GM18861 (cell line): ENCODE results near the gene FBXW12.

ENCODE experiments used
- ATAC-seq: cut with Tn5 transposase; IDR thresholded peaks from one replicate; pipeline ENCODE4 v1.9.1; 2021; ENCODE audit not compliant: unreplicated experiment

The FBXW12 gene

DNA sequence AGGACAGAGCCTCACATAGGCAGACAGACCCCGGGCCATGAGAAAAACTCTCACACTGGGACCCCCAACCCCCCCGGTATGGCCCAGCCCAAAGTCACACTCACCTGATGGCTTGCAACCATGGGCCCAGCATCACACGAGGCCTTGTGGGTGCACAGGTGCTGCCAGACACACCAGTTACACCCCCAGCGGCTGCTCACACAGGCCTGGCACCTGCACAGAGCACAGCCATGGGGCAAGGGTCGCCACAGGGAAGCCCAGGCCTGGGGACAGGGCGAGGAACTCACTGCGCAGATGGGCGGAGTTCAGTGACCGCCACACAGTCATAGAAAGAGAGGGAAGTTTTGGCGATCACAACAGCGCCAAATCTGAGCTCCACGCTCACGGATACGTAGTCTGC is 48.5 kb downstream of the FBXW12 start:
- no peak for ATAC-seq

DNA sequence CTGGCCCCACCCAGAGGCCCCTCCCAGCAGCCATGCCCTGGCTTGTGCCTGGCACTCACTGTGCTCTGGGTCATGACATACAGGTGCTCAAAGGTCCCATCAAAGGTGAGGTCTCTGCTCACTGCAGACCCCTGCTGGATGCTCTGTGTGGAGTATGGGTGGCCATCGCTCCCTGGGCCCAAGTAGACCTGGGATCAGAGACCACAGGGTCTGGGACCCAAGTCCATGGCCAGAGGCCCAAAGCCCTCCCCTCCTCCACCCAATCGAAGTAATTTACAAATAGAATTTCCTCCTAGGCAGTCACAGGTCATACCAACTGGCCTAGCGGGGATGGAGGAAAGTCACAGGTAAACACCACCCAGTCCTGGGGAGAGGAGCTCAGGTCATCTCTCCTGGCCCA is 50.3 kb downstream of the FBXW12 start:
- no peak for ATAC-seq

DNA sequence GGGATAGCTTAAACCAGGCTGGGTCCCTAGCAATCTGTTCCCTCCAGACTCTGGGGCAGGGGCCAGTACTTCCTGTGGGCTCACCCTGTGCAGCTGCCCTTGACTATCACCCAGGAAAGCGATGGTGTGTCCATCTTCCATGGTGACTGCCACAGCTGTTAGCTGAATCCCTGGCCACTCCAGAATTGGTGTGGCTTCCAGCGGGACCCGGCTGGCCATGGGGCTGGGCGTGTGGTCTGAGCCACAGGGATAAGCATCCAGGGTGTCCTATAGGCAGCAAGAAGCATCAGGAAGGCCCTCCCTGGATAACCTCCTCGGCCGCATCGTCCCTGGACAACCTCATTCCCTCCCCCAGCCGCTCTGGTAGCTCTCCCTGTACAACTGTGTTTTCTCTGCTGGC is 50.7 kb downstream of the FBXW12 start:
- ATAC-seq = no peak

DNA sequence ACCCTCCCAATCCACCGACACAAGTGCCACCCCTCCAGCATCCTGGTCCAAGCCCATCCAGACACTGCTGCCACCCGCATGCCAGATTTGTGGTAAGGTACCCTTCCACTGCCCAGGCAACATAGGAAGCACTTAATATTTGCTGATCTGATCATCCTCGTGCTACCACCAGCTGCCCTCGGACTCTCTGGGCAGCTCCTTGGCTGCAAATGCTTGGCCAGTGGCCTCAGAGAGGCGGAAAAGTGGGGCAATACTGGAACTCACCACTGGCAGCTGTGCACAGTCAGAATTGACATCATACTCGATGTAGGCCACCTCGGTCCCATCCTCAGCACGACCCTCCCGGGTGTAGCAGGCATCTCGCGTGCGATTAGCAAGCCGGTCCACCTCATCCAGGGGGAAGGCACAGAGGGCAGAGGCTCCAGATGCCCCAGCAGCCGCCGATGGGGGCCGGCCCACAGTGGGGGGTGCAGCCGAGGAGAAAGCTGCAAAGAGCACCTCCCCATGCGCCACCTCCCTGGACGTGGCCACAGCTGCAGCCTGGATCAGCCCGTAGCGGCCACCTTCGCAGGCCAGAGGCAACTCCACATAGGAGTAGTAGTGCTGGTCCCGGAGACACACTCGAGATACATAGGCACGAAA is 51.3 kb downstream of the FBXW12 start:
- no peak for ATAC-seq

DNA sequence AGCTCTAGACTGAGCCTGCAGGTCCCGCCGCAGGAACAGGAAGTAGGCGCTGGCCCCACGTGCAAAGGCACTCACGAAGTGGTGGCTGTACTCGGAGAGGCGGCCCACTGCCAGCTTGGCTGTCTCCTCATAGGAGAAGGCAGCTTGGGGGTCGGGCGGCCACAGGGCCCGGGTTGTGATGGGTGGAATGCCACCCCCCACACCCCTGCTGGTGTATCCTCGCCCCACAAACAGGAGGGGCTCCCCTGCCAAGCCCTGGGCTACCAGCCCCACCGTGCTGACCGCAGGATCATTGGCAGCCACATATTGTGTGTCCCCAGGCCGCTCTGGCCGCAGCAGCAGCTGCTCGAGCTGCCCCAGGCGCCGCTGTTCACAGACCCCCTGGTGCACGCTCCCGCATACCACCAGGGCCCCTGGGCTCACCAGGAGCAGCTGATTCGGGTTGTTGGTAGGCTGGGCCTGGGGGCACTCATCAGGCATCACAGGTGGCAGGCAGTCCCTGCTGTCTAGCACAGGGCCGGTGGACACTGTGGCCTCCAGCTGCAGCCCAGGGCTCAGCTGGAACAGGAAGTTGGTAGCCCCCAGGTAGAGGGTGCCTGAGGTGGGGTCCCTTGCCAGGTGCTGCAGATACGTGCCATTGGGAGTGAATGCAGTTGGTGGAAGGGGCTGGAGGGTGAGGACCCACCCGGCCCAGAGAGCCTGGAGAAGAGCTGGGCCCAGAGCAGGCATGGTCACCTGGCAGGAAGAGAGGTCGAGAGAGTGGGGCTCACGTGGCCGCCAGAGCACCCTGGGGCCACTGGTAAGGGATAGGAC is 52.1 kb downstream of the FBXW12 start:
- ATAC-seq = no peak

DNA sequence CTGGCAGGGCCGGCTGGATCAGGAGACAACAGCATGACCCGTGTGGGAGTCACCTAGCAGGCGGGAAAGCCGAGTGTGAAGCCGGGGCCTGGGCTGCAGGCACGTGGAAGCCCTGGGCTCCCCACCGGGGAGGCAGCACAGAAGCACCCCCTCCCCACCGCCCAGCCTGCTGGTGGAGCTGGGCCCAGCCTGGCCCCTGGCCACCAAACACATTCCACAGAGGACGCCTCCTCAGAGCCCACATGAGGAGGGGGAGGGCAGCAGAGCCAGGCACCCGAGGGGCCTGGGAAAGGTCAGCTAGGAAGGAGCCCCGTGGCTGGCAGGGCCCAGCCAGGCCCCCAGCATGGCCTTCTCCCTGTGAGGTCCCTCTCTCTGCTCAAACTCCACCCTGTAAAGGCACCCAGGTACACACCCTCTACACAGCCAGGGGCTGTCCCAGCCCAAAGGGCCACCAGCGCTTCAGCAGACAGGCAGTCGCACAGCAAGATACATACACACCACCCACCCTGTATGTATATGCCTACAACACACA is 53.3 kb downstream of the FBXW12 start:
- ATAC-seq = no peak

DNA sequence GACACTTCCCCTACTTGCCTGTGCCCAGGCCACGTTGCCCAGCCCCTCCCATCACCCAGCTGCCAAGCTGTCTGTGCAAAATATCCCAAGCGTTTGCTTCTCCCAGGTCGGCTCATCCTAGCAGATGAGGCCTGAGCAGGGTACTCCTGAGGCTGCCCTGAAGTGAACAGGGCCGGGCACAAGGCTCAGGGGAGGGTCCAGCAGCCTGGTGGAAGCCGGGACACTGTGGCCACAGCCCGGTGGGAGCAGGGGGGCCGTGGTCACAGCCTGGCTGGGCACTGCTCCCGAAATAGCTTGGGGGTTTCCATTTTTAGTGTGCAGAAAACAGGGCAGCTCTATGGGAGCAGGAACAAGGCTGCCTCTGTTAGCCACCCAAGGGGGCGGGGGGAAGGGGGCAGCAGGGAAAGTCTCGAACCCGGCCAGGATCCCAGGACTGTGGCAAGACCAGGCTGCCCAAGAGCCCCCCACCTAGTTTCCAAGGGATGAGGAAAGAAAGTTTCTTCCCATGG is 54.4 kb downstream of the FBXW12 start:
- no peak for ATAC-seq

DNA sequence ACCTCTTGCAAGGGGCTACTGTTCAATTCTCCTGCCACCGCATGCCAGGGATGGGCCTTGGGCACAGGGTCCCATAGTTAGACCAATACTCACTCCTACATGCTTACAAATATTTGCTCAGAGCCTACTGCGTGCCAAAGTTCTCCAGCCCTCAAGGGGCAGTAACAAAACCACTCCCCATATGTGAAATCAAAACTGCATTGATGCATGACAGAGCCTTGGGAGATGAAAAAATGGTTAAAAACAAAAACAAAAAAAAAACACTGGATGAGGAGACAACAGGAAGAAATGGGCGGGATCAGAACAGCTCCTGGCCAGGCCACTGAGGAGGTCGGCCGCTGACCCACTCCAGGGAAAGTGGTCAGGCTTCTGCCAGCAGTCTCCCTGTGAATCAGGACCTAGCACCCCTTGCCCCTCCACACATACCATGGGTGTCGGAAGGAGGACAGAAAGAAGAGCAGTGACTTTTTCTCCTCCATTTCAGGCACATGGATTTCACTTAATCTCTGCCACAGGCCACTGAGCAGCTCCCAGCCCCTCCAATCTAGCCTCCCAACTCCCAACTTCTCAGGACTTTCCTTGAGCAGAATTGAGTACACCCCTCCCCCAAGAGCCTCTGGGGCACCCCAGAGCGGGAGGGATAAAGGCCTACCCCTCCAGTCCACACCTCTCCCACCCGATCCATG is 55.1 kb downstream of the FBXW12 start:
- ATAC-seq = no peak

DNA sequence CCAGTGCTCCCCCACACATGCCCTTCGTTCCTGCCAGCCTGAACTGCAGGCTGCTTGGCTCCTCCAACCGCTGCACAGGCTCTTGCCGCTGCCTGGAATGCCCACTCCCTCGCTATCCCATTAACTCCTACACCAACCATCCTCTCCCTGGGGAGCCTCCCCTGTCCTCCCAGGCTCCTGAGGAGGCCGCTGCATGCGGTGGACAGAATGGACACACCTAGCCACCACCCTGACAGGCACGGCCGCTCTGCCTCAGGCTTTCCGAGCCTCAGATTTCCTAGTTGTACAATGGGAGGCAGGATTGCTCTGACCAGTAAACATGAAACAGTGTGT is 55.6 kb downstream of the FBXW12 start:
- ATAC-seq = no peak

DNA sequence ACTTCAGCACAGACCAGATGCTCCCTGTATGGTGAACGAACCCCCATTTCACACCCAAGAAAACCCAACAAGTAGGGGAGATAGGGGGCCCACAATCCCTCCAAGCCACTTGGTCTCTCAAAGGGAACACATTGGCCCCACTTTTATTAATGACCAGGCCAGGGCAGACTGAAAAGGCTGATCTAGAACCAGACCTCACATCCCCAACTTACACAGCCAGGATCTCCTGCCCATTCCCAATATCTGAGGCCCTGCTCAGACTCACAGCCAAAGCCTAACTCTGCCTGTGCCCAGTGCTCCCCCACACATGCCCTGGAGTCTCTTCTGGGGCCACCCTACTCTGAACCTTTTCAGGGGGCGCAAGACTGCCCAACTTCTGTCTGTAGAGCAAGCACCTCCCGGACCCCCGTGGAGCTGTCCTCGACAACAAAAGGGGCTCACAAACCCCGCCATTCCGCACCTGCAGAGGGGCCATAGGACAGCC is 56.1 kb downstream of the FBXW12 start:
- no peak for ATAC-seq

DNA sequence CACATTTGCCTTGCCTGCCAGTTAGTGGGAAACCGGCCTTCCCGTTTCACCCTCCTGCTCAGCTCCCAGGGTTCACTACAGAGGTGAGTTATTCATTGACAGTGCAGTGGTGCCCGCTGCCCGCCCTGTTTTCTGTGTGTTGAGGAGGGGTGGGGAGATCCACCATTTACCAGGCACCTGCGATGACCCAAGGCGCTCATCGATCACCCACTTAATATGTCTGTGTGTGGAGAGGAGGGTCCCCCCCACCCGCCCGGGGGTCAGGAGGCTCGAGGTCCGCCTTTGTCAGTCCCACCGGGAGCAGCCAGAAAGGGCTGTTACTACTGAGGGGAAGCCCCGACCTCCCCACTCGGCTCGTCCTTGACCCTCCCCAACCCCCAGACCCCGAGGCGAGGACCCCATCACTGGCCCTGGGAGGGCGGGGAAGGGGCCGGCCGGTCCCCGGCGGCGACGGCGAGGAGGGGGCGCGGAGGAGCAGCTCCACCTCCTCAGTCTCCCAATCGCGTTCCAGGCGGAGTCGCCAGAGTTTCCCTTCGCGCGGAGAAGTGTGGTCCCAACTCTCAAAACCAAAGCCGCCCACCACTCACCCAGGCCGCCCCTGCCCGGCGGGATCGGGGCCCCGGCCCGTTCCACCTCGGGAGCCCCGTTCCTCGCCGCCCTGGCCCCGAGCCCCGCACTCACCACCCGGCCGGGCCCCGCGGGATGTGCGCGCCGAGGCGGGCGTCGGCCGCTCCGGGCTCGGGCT is 56.7 kb downstream of the FBXW12 start:
- no peak for ATAC-seq

DNA sequence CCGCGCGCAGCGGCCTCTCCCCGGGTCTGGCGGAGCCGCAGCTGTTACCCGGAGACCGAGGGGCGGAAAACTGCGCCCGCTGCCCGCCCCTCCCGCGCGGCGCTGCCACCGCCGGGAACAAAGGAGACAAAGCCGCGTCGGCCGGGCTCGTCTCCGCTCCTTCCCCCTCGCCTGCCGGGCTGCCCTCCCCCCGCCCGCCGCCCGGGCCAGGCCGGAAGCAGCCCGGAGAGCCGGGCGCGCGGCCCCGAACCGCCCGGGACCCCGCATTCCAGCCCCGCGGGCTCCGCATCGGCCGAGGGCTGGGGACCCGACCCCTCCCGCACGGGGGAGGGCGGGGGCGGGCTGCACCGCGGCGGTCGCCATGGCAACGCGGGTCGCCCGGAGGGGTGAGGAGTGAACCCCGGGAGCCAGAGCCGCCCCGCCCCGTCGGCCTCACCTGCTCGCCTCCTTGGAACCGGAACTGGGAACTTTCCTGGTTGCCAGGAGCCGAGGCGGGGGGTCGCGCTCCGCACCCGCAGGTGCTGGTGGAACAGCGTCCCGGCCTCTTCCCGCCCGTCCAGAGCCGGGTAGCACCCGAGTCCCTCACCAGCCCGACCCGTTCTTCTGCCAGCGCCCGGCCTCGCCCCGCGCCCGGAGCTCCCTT is 57.4 kb downstream of the FBXW12 start:
- ATAC-seq = no peak

DNA sequence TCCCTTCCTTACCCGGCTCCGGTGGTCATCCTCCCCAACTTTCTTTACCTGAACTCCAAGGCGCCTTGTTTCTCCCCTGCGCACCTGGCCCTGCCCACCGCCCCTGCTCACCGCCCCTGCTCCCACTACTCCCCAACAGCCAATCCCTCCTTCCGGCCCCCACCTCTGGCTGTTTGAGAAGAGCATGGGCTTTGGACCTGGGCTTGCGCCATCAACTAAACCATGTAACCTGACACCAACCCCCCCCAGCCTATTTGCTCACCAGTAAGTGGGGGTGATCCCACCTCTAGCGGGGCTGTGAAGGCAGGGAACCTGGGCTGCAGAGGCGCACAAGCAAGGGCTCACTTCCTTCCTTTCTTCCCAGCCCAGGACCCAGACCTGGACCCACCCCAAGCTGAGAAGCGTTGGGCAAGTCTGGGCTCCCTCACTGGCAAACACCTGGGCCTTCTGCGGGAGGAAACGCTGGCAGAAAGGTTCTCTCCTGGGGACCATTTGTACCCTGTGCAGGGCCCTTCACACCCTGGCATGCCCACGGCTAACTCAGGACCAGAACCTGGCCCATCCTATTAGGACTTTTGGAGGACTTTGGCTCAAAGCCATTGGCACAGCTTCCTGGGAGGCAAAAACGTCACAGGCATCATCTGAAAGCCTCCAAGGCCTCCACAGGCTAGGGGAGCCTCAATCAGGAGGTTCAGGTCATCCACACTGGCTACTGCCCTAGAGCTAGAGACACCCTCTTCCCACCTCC is 58.1 kb downstream of the FBXW12 start, which contains the start of gene PLXNB1:
TSS of gene PLXNB1 (minus strand) at position 127 of the 748 bp plus-strand sequence. CDS start 5,475 bp downstream, outside the sequence.
- ATAC-seq = no peak

DNA sequence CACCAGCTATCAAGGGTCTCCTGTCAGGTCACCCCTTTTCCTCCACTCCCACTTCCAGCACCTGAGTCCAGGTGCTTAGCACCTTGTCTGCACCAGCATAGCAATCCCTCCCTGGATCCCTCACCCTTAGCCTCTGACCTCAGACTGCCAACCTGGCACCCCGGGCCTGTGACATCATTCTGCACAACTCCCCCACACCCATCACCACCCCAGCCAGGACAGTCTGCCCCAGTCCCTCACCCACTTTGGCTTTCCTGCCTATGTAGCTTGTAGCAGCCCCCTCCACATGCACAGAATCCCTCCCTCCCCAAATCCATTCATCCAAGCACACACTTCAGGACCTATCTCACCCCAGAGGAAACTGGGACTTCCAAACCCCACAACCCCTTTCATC is 58.7 kb downstream of the FBXW12 start:
- ATAC-seq = no peak

DNA sequence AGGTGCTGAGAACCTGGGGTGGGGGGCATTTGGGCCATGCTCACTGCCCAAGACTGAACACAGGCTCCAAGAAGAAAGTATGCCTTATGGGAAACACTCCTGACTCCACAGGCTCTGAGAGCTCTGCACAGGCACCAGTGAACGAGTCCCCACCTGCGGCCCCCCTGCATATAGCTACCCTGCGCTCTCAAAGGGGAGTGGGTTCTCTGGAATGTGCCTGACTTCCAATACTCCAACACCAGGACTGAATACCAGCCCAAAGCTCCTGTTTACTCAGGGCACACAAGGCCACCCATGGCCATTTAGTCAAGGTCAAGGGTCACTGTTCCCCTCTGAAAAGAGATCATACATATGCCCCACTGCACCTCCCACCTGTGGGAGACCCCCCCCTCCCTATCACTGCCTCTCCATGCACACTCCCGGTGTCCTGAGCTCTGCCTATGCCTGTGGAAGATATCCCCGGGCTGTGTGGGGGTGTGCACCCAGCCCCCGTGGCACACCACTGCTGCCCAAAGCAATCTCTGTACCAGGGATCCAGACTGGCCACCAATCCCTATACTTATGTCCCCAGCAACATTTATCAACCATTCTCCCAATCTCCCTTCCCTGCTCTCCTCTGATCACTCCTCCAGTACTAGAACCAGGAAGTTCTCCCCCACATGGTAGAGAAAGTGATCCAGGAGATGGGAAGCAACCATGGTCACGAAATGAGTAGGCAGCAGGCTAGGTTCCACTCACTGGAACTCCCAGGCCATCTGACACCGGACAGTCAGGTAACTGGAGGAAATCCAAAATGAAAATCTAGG is 59.4 kb downstream of the FBXW12 start:
- no peak for ATAC-seq

DNA sequence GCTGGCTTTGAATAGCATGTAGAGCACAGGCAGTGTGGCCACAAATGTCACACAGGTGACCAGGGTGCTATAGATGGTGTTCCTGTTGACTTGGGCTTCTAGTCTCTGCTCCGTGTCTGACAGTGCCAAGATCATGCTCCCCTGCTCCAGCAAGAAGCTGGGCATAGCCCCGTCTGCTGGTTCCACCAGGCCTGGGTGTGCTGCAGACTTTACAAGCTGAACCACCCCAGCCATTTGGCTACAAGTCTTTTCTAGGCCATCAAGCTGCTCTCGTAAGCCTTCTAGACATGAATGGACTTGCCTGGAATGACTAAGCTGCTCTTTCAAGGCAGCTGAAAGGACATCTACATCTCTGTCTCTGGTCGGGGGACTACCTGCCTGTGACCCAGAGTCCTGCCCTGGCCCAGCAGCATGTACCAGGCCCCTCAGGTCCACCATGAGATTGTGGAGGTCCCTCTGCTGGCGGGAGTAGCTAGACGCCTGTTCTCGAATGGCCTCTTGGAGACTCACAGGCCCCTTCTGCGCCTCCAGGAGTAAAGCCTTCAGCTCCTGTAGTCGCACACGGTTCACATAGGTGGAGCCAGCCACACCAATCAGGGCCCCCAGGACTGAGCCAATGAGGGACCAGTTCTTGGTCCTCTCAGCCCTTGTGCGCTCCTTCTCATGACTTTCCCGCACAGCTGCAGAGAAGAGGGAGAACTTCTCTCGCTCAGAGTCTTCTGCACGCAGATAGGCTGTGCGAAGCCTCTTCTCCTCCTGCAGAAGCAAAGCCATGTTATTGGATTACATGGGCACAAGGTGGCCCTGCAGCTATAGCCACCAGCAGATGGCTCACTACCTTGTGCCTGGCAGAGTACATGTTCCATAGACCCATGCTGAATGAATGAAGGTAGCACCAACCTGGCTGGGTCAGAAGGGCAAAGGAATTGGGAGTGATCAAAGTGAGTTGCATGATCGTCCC is 60.7 kb downstream of the FBXW12 start:
- ATAC-seq = no peak

DNA sequence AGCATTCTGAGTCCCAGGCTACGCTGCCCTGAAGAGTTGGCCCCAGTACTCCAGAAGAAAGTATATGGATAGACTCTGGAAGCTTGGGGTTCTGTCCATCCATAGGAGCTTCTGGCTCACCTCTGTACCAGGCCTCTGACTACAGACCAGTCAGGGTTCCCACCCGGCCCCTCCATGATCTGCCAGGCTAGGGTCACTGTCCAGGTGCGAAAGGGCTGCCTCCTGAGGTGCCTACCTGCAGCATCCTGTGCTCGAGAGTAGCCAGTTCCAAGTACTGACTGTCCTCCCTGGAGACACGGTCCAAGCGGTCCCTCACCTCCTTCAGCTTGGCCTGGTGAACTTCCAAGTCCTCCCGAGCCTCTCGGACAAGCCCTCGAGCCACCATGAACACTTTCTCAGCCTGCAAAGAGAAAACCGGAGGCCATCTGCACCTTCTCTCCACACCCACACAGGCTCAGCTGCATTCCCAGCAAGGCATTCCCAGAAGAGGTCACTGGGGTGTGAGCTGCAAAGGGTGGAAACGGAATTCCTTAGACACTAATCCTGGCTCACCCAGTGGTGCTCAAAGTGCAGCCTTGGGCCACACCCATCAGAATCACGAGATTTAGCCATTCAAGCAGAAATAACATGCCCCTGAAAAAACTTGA is 61.6 kb downstream of the FBXW12 start:
- ATAC-seq = no peak
